OCI-LY1 (cell line): ENCODE measurements around the gene HNF1A.

Experiments
- H2AFZ ChIP-seq: fragments of 200-600 bp; sonication (generic), shearing (Covaris generic); 2 replicates; pipeline ENCODE4 v1.6.0; 2014; ENCODE audit warnings: antibody characterized with exemption, mild to moderate bottlenecking, low read length
- H3F3A ChIP-seq: fragments of 200-600 bp; sonication (generic), shearing (Covaris generic); 2 replicates; pipeline ENCODE4 v1.6.0; 2014; ENCODE audit warnings: mild to moderate bottlenecking, antibody characterized with exemption, low read length, moderate library complexity; ENCODE audit not compliant: insufficient read depth
- H3K27ac ChIP-seq: fragments of 200-600 bp; sonication (generic); 2 replicates; pipeline ENCODE4 v1.5.1; 2014; ENCODE audit warnings: low read length, mixed run types, mild to moderate bottlenecking, low read depth; ENCODE audit not compliant: poor library complexity, severe bottlenecking
- H3K27me3 ChIP-seq: fragments of 200-600 bp; sonication (generic); 2 replicates; pipeline ENCODE4 v1.6.0; 2014; ENCODE audit warnings: antibody characterized with exemption, mild to moderate bottlenecking, low read length, moderate library complexity; ENCODE audit not compliant: insufficient read depth
- H3K36me3 ChIP-seq: fragments of 200-600 bp; sonication (generic); 2 replicates; pipeline ENCODE4 v1.6.1; 2014; ENCODE audit warnings: mild to moderate bottlenecking, antibody characterized with exemption, low read length, moderate library complexity, mixed read lengths; ENCODE audit not compliant: insufficient read depth
- H3K4me1 ChIP-seq: fragments of 200-600 bp; sonication (generic); 2 replicates; pipeline ENCODE4 v1.5.1; 2014; ENCODE audit warnings: mild to moderate bottlenecking, low read length, moderate library complexity; ENCODE audit not compliant: insufficient read depth, severe bottlenecking
- H3K4me2 ChIP-seq: fragments of 200-600 bp; sonication (generic), shearing (Covaris generic); 2 replicates; pipeline ENCODE4 v1.6.1; 2014; ENCODE audit warnings: low read length
- H3K4me3 ChIP-seq: fragments of 200-600 bp; sonication (generic); 2 replicates; pipeline ENCODE4 v1.5.1; 2014; ENCODE audit warnings: low read length, low read depth, mild to moderate bottlenecking, mixed read lengths; ENCODE audit not compliant: poor library complexity, severe bottlenecking
- H3K79me2 ChIP-seq: fragments of 200-600 bp; shearing (Covaris generic); 2 replicates; pipeline ENCODE4 v1.6.1; 2016; ENCODE audit warnings: mixed run types, low read length, mixed read lengths; ENCODE audit not compliant: insufficient read depth
- H3K9ac ChIP-seq: fragments of 200-600 bp; sonication (generic), shearing (Covaris generic); 2 replicates; pipeline ENCODE4 v1.6.1; 2014; ENCODE audit warnings: mild to moderate bottlenecking, low read length, mixed read lengths
- H3K9me2 ChIP-seq: fragments of 200-600 bp; sonication (generic), shearing (Covaris generic); 2 replicates; pipeline ENCODE4 v1.6.1; 2014; ENCODE audit warnings: low read depth, mild to moderate bottlenecking, low read length, mixed read lengths
- H3K9me3 ChIP-seq: fragments of 200-600 bp; shearing (Covaris generic); 2 replicates; pipeline ENCODE4 v1.6.1; 2014; ENCODE audit warnings: low read length, mixed read lengths
- H4K20me1 ChIP-seq: fragments of 200-600 bp; sonication (generic), shearing (Covaris generic); 2 replicates; pipeline ENCODE4 v1.6.0; 2016; ENCODE audit warnings: mild to moderate bottlenecking, low read length; ENCODE audit not compliant: insufficient read depth
- EZH2 ChIP-seq: fragments of 200-600 bp; sonication (generic), shearing (Covaris generic); IDR thresholded peaks from 2 replicates; pipeline ENCODE4 v1.8.0; 2017; ENCODE audit warnings: borderline replicate concordance, mixed run types, mild to moderate bottlenecking, antibody characterized with exemption, low read length, moderate library complexity, mixed read lengths
- TF ChIP-seq, protein P1 (sequence below): fragments of 200-600 bp; sonication (generic), shearing (Covaris generic); IDR thresholded peaks from 2 replicates; pipeline ENCODE4 v1.5.1; 2017; ENCODE audit warnings: mild to moderate bottlenecking, antibody characterized with exemption, low read length, moderate library complexity, mixed read lengths

HNF1A gene

DNA sequence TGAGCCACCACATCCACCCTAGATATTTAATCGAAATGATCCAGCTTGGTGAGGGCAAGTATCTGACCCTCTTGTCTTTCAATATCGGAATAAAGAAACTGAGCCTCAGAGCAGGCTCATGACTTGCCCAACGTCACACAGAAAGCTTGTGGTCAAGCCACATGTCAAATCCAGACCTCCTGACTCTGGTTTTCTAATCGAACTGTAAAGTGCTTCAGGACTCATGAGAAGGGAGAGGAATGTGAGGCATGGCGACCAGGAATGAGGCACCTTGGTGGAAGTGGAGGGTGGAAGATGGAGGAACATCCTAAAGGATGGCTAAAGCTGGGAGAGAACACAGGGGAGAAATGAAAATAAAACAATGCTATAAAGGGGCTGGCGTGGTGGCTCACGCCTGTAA is 46.3 kb upstream of the HNF1A start:
- Histone ChIP-seq H3K4me3 (no peak overlapping the region), H3K79me2 (no peaks in the 10 kb centered on the region), H4K20me1 (no peaks in the 10 kb centered on the region), H3F3A (no peaks in the 10 kb centered on the region), H2AFZ (no peak overlapping the region), H3K27ac (no peak overlapping the region), H3K4me1 (no peaks in the 10 kb centered on the region), H3K27me3 (peaks cover 4% of the 10 kb centered on the region; the same call in 1 of the 2 replicates), H3K9me3 (no peaks in the 10 kb centered on the region), H3K9ac (no peak overlapping the region), H3K36me3 (no peaks in the 10 kb centered on the region), H3K9me2 (no peaks in the 10 kb centered on the region), H3K4me2 (no peak overlapping the region)
- no peak for TF ChIP-seq EZH2
- TF ChIP-seq, protein P1, sequence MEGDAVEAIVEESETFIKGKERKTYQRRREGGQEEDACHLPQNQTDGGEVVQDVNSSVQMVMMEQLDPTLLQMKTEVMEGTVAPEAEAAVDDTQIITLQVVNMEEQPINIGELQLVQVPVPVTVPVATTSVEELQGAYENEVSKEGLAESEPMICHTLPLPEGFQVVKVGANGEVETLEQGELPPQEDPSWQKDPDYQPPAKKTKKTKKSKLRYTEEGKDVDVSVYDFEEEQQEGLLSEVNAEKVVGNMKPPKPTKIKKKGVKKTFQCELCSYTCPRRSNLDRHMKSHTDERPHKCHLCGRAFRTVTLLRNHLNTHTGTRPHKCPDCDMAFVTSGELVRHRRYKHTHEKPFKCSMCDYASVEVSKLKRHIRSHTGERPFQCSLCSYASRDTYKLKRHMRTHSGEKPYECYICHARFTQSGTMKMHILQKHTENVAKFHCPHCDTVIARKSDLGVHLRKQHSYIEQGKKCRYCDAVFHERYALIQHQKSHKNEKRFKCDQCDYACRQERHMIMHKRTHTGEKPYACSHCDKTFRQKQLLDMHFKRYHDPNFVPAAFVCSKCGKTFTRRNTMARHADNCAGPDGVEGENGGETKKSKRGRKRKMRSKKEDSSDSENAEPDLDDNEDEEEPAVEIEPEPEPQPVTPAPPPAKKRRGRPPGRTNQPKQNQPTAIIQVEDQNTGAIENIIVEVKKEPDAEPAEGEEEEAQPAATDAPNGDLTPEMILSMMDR = no peak

- no peak overlapping the region for H3K27ac ChIP-seq
- TF ChIP-seq, protein P1 = no peak
- TF ChIP-seq EZH2 = no peak
- H3F3A ChIP-seq = no peaks in the 10 kb centered on the region
- no peak overlapping the region for H3K9ac ChIP-seq
- H3K9me2 ChIP-seq = no peaks in the 10 kb centered on the region
- no peak overlapping the region for H3K4me3 ChIP-seq
- no peaks in the 10 kb centered on the region for H3K9me3 ChIP-seq
- no peaks in the 10 kb centered on the region for H4K20me1 ChIP-seq
- no peak overlapping the region for H2AFZ ChIP-seq
- H3K4me2 ChIP-seq = no peak overlapping the region
- H3K4me1 ChIP-seq = no peaks in the 10 kb centered on the region
- peaks cover 5% of the 10 kb centered on the region; the same call in 1 of the 2 replicates for H3K27me3 ChIP-seq
- no peaks in the 10 kb centered on the region for H3K79me2 ChIP-seq
- H3K36me3 ChIP-seq = no peaks in the 10 kb centered on the region
Measured at GRCh38 chr12:120932956-120933526, 45.3 kb upstream of the HNF1A start.

GRCh38 chr12:120933786-120934185 is 44.6 kb upstream of the HNF1A start:
- Histone ChIP-seq H3K27me3 (peaks cover 5% of the 10 kb centered on the region; the same call in 1 of the 2 replicates), H3K36me3 (no peaks in the 10 kb centered on the region), H3K4me3 (no peak overlapping the region), H4K20me1 (no peaks in the 10 kb centered on the region), H3K4me2 (no peak overlapping the region), H3K79me2 (no peaks in the 10 kb centered on the region), H3F3A (no peaks in the 10 kb centered on the region), H3K9me3 (no peaks in the 10 kb centered on the region), H3K9ac (no peak overlapping the region), H3K27ac (no peak overlapping the region), H3K9me2 (no peaks in the 10 kb centered on the region), H3K4me1 (no peaks in the 10 kb centered on the region), H2AFZ (no peak overlapping the region)
- TF ChIP-seq, protein P1 = no peak
- no peak for TF ChIP-seq EZH2
